Aorta (tissue), 5 donors: ENCODE measurements around the gene RCBTB2. TPM values are rescaled to one million over a fixed set of nuclear protein-coding genes. Genes with fewer than 3 reads are reported as not detected.

Experiments used
- ATAC-seq: fragments of 200-7000 bp; cut with Tn5 transposase; one replicate; pipeline ENCODE4 v1.9.1; 2022; ENCODE audit warnings: moderate library complexity; ENCODE audit not compliant: low FRiP score
- DNase-seq, 2 donors: peaks; one replicate each; pipeline ENCODE4 v3.0.0-alpha.2; 2020
- H3K27ac ChIP-seq, 2 donors: one replicate each; pipeline ENCODE4 v1.5.1; 2013; ENCODE audit warnings: low read length in 2 of 2, mild to moderate bottlenecking in 2 of 2, moderate library complexity in 2 of 2, control low read depth in 1 of 2, inconsistent platforms in 1 of 2, low read depth in 1 of 2
- H3K27me3 ChIP-seq, 2 donors: one replicate each; pipeline ENCODE4 v1.6.1; 2013; ENCODE audit warnings: control low read depth in 1 of 2, low read length in 1 of 2, mild to moderate bottlenecking in 1 of 2, moderate library complexity in 1 of 2; ENCODE audit not compliant: insufficient read depth in 2 of 2, control insufficient read depth in 1 of 2
- H3K36me3 ChIP-seq, 2 donors: one replicate each; pipeline ENCODE4 v1.6.1; 2013; ENCODE audit warnings: control low read depth in 1 of 2, low read length in 1 of 2, mild to moderate bottlenecking in 1 of 2; ENCODE audit not compliant: insufficient read depth in 2 of 2, control insufficient read depth in 1 of 2
- H3K4me1 ChIP-seq, 2 donors: one replicate each; pipeline ENCODE4 v1.6.1; 2013; ENCODE audit warnings: low read length in 2 of 2, control low read depth in 1 of 2, mild to moderate bottlenecking in 1 of 2, moderate library complexity in 1 of 2; ENCODE audit not compliant: insufficient read depth in 2 of 2, control insufficient read depth in 1 of 2
- H3K4me3 ChIP-seq, 2 donors: one replicate each; pipeline ENCODE4 v1.5.1; 2013; ENCODE audit warnings: low read length in 2 of 2, control low read depth in 1 of 2, mild to moderate bottlenecking in 1 of 2
- H3K9me3 ChIP-seq: one replicate; pipeline ENCODE4 v1.6.1; 2013; ENCODE audit warnings: mild to moderate bottlenecking, low read length; ENCODE audit not compliant: control insufficient read depth
- WGBS, 2 donors: extraction: QIAGEN DNeasy Blood & Tissue Kit; methylation state at CpG; one replicate each; pipeline ENCODE4 v1.1.7; 2013; 5-methylcytosine and 5-hydroxymethylcytosine counted together
- intact Hi-C, 2 donors: fragments of 100-400 bp; cut with DNase I; formaldehyde crosslinking; loops; one replicate each; pipeline versions ENCODE4 v1.14.2 to v1.15.0; 2022
- polyA plus RNA-seq, 2 donors: library from polyadenylated mRNA; stranded (reverse); fragments of 200-250 nt; gene quantifications; one replicate each; pipeline ENCODE4 v1.2.3, GENCODE V29; 2013
- total RNA-seq, 2 donors: library from RNA; stranded (reverse); fragmentation: NEBNext Ultra II Directional; extraction: Animal tissue kit (Norgen Biotek cat#: 25700); gene quantifications; one replicate each; pipeline ENCODE4 v1.2.1, GENCODE V29; 2021
- donor health status: healthy with polysubstance abuse.
- donor health status: Bipolar disorder and iron deficiency.
- donor health status: DM: no; HTN: no; CAD: no.
- donor health status: DM: no; HTN: no; CAD: no.
- donor health status: DM: yes; HTN: yes; CAD: no.

RCBTB2 gene
- total and polyA plus RNA-seq, 4 donors: 10.9 to 25.7 (median 16.2) TPM

DNA sequence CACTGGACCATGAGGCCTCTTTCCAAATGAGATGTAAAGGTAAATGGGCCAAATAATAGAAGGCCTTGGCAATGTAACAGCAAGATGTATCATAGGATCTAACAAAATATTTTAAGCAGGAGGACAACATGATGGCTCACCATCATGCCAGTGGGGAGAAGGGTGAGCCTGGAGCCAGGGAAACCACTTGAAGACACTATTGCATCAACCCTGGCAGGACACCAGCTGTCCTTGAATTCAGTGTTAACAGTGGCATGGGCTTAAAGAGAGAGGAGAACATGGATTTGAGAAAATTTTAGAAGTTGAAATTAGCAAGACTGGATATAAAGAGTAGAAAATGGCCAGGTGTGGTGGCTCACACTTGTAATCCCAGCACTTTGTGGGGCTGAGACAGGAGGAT lies 6.7 kb upstream of the RCBTB2 start:
- H3K4me1 ChIP-seq: no peaks in the 10 kb centered on the region
- H3K27ac ChIP-seq: no peak overlapping the region
- DNase-seq (no peak), ATAC-seq (no peak)
- intact Hi-C loops: loop anchor here in 1 of 2 donors (10.0 kb wide), 1 partner anchor 495 kb away; no protein-coding TSS in a partner anchor
- H3K4me3 ChIP-seq: no peak overlapping the region
- no peaks in the 10 kb centered on the region for H3K36me3 ChIP-seq
- H3K9me3 ChIP-seq: no peaks in the 10 kb centered on the region
- no peaks in the 10 kb centered on the region for H3K27me3 ChIP-seq

DNA sequence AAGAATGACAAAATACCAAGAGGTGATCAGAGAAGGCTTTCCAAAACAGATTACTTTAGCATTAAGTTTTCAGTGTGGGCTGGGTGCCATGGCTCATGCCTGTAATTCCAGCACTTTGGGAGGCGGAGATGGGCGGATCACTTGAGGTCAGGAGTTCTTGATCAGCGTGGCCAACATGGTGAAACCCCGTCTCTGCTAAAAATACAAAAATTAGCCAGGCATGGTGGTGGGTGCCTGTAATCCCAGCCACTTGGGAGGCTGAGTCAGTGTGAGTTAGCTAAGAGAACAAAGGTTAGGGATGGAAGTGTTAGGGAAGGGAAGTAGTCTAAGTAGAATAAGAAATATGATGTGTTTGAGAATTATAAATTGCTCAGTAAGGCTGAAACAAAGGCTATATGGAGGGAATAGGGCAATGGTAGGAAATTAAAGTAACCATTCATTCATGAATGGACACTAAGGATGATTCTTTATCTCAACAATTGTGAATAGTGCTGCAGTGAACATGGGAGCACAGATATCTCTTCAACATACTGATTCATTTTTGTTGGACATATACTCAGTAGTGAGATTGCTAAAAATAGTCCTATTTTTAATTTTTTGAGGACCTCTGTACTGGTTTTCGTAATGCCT lies 3.9 kb upstream of the RCBTB2 start:
- no peak for ATAC-seq
- Histone ChIP-seq H3K4me3 (no peak overlapping the region), H3K9me3 (no peaks in the 10 kb centered on the region), H3K4me1 (no peaks in the 10 kb centered on the region), H3K27ac (no peak overlapping the region), H3K36me3 (no peaks in the 10 kb centered on the region), H3K27me3 (no peaks in the 10 kb centered on the region)
- DNase-seq: no peak
- 91 to 92% methylated on average over 5 of the region's 5 CpGs for WGBS, 2 donors
- intact Hi-C loops: loop anchor here in 1 of 2 donors (10.0 kb wide), 1 partner anchor 492 kb away; no protein-coding TSS in a partner anchor

DNA sequence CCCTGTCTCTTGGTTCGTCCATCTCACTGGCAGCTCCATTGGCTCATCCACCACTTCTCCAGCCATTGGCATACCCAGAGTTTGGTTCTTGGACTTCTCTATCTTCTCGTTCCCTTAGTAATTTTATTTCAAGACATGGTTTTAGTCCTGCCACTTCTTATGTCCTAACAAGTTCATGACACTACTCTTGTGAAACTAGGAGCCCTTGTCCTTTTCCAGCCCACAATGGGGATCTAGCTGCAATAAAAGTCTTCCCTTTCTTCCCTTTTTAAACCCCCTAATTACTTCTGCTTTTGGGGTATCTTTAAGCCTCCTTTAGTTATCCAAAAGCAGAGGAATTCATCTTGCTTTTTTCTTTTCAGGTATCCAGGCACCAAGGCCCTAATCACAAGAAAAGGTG lies 2.9 kb upstream of the RCBTB2 start:
- ATAC-seq: no peak

DNA sequence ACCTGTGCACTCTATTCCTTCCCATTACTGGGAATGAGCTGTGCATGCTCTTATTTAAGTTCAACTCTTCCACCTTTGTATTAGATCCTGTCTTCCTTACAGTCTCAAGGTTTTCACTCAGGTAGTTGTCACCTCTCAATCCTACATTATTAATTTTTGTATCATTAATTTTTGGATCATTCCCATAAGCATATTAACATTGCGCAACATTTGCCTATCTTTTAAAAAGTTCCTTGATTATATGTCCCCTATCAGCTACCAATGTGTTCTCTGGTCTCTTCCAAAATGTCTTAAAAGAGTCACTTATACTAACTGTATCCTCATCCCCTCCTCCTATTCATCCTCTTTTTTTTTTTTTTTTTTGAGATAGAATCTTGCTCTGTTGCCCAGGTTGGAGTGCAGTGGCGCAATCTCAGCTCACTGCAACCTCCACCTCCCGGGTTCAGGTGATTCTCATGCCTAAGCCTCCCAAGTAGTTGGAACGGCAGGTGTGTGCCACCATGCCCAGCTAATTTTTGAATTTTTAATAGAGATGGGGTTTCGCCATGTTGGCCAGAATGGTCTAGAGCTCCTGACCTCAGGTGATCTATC lies 2.1 kb upstream of the RCBTB2 start:
- no peak overlapping the region for H3K4me3 ChIP-seq
- intact Hi-C loops: loop anchor here (5.0 to 10.0 kb wide), 4 partner anchors 37 to 490 kb away; no protein-coding TSS in a partner anchor
- 98 to 100% methylated on average over 5 of the region's 5 CpGs for WGBS, 2 donors
- H3K27ac ChIP-seq: no peak overlapping the region
- peaks cover 0 to 3% of the 10 kb centered on the region in 2 donors for H3K4me1 ChIP-seq
- DNase-seq (no peak), ATAC-seq (no peak)
- no peaks in the 10 kb centered on the region for H3K9me3 ChIP-seq
- H3K27me3 ChIP-seq: no peaks in the 10 kb centered on the region
- no peaks in the 10 kb centered on the region for H3K36me3 ChIP-seq

More for the DNA sequence above, 2.9 kb upstream of the RCBTB2 start:
- Histone ChIP-seq H3K27me3 (no peaks in the 10 kb centered on the region), H3K9me3 (no peaks in the 10 kb centered on the region), H3K4me1 (peaks cover 0 to 3% of the 10 kb centered on the region in 2 donors), H3K4me3 (no peak overlapping the region), H3K27ac (no peak overlapping the region), H3K36me3 (no peaks in the 10 kb centered on the region)
- WGBS, 2 donors: 93 to 95% methylated on average over 2 of the region's 2 CpGs
- no peak for DNase-seq
- intact Hi-C loops: loop anchor here in 1 of 2 donors (10.0 kb wide), 1 partner anchor 491 kb away; no protein-coding TSS in a partner anchor

DNA sequence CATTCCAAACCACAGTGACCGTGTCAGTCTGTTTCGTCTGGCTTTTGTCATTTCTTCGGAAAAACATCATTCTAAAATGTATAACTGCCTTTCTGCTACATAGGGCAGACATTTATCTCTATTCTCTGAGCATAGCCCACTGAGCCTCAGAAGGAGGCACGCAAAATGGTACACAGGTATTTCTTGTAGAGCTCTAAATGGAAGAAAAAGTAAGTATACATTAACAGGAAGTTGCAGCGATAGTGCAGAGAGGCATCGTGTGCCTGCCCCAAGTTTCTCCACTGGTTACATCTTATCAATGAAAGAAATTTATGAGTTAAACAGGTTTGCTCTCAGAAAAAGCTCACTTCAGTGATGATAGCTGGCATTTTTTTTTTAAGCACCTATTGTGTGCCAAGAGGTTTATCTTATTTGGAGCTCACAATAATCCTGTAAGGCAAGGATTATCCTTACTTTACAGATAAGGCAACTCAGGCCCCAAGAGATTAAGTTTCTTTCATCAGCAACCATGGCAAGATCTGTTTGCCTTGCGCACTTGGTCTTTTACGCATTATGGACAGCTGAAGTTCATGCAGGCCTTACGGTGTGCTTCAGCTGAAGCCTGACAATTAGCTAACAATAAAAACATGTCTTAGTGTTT lies 1.2 kb upstream of the RCBTB2 start:
- Histone ChIP-seq H3K27ac (peak overlapping the region in 1 of 2 donors; percentile 34), H3K4me1 (peaks cover 0 to 3% of the 10 kb centered on the region in 2 donors), H3K9me3 (no peaks in the 10 kb centered on the region), H3K36me3 (no peaks in the 10 kb centered on the region), H3K27me3 (no peaks in the 10 kb centered on the region), H3K4me3 (no peak overlapping the region)
- WGBS, 2 donors: 57 to 60% methylated on average over 9 of the region's 9 CpGs
- DNase-seq (no peak), ATAC-seq (no peak)
- intact Hi-C loops: loop anchor here (5.0 to 10.0 kb wide), 4 partner anchors 38 to 489 kb away; no protein-coding TSS in a partner anchor

DNA sequence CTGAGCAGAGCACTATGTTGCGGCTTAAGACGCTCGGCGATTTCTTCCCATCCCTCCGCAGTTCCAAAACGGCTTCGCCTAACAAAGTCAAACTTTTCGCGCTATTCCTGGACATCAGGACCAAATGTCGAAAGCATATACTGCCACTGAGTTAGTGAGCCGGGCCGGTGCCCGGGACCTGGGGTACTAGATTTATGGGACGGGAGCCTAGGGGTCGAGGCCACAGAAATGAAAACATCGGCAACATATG lies 699 bp downstream of the RCBTB2 start:
- intact Hi-C loops: loop anchor here (5.0 to 10.0 kb wide), 4 partner anchors 40 to 487 kb away; no protein-coding TSS in a partner anchor
- no peaks in the 10 kb centered on the region for H3K27me3 ChIP-seq
- H3K4me3 ChIP-seq: peak overlapping the region; percentile 44 to 69
- DNase-seq (no peak), ATAC-seq (peak; percentile 64)
- H3K27ac ChIP-seq: peak overlapping the region; percentile 3 to 96
- H3K4me1 ChIP-seq: peaks cover 0 to 5% of the 10 kb centered on the region in 2 donors
- 0 to 2% methylated on average over 16 of the region's 16 CpGs for WGBS, 2 donors
- H3K9me3 ChIP-seq: no peaks in the 10 kb centered on the region
- no peaks in the 10 kb centered on the region for H3K36me3 ChIP-seq

DNA sequence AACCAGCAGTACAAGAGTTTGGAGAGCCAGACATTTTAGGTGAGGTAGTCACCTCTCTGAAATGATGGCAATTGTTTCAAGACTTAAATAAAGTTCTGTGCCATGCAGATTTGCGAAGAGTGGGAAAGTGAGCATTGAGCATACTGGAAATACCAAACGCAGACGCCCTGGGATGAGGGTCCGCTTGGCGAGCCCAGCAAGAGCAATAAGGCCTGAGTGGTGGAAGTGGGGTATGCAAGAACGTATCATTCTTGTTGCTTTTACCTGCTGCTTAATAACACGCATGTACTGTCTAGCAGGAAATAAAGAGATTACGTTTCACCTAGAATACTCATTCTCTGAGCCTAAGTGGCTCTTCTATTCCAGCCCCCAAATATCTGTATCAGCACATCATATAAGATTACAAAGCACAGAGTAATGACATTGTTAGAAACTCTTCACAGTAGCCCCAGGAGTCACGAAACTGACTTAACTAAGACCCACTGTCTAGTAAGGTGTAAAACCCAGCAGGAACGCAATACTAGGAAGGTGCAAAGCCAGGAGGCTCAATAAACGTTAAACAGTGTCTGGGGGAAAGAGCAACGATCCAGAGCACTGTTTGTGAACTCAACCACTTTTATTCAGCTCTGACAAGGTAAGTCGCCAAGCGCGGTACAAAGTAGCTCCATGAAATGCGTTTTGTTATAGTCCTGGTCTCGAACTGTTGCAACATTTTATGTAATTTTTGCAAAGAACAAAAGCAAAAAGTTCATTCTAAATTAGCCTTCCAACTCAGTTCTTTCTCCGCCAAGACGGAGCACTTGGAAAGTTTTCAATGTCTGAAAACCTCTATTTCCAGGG lies 1.2 kb downstream of the RCBTB2 start:
- Histone ChIP-seq H3K27me3 (no peaks in the 10 kb centered on the region), H3K27ac (peak overlapping the region; percentile 31 to 96), H3K9me3 (no peaks in the 10 kb centered on the region), H3K36me3 (no peaks in the 10 kb centered on the region), H3K4me3 (peak overlapping the region; percentile 44 to 69), H3K4me1 (peaks cover 0 to 5% of the 10 kb centered on the region in 2 donors)
- intact Hi-C loops: loop anchor here (5.0 to 10.0 kb wide), 4 partner anchors 41 to 487 kb away; no protein-coding TSS in a partner anchor
- WGBS, 2 donors: 15 to 22% methylated on average over 19 of the region's 19 CpGs
- no peak for DNase-seq
- no peak for ATAC-seq

DNA sequence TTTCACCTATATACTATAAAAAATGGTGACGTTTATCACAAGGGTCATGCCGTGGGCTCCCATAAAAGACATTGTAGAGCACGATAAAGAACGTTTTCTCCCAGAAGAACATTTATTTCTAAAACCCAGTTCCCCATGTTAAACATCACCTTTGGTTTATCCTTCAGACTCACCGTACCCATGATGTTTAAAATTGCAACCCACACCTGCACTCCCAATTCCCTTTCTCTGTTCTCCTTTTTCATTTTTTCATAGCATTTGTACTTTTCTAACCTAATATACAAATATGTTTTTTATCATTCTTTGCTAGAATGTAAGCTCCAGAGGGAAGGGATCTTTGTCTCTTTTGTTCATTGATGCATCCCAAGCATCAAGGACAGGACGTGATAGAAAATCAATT lies 2.0 kb downstream of the RCBTB2 start:
- Histone ChIP-seq H3K4me3 (no peak overlapping the region), H3K4me1 (peaks cover 0 to 5% of the 10 kb centered on the region in 2 donors), H3K9me3 (no peaks in the 10 kb centered on the region), H3K36me3 (no peaks in the 10 kb centered on the region), H3K27ac (peak overlapping the region in 1 of 2 donors; percentile 21), H3K27me3 (no peaks in the 10 kb centered on the region)
- no peak for ATAC-seq
- intact Hi-C loops: loop anchor here (5.0 to 10.0 kb wide), 4 partner anchors 41 to 486 kb away; no protein-coding TSS in a partner anchor
- DNase-seq: no peak
- WGBS, 2 donors: 94 to 95% methylated on average over 6 of the region's 6 CpGs
